ENCODE results near the gene A1BG. TPM values are rescaled to one million over a fixed set of nuclear protein-coding genes. Genes with fewer than 3 reads are reported as not detected.

Gene A1BG
- total and polyA plus RNA-seq, 2 of the 13 experiments (the other 11 are each of a cell fraction or from before 2014, with no cell fraction given): 14.7 to 41.4 TPM

DNA sequence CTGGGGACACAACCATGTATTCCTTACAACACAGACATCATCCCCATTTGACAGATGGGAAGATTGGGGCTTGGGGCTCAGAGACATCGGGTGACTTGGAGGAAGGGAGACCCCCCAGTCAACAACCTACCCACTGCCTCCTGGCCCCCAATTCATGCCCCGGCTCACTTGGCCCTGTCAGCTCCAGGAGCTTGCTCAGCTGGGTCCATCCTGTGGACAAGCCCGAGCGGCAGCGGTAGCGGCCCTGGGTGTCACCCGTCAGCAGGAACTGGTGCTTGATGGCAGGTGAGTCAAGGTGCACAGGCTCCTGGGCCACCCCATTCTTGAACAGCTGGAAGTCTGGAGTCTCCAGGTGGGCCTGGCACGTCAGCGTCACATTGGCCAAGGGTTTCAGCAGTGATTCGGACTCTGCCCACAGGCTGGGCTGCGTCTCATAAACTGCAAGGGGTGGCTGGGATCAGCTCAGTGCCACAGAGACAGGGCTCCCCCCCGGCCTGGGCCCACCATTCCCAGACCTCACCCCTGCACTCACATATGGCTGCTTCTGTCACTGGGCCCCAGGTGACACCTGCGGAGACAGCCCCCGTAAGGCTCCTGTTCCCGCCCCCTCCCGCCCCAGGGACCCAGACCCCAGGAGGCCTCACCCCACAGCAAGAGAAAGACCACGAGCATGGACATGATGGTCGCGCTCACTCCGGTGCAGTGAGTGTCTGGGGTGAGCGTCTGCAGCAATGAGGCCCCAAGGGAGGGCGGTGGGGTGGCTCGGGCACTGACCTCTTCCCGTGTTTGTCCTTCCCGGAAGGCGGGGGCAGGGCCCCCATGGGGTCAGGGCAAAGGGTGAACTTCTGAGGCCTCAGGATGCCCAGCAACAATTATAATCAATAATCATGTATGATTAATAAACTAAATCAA, at the start of gene A1BG (continued):
- TF ChIP-seq YEATS2 (CRISPR knock-in tag; IDR thresholded peaks at IDR 0.05; ENCODE audit: borderline replicate concordance) (no peak), HOXA3 (CRISPR knock-in tag; IDR thresholded peaks at IDR 0.05) (0 out of 2 replicates have a peak, but pooled peaks have one; percentile 6), DRAP1 (CRISPR knock-in tag; IDR thresholded peaks at IDR 0.05) (no peak), RELA (CRISPR knock-in tag; IDR thresholded peaks at IDR 0.05) (no peak), NBN (conservative IDR thresholded peaks at IDR 0.05) (no peak), MED8 (CRISPR knock-in tag; IDR thresholded peaks at IDR 0.05; ENCODE audit: insufficient replicate concordance) (no peak), POLR2G (IDR thresholded peaks at IDR 0.05; ENCODE audit: low read depth, low read length) (peak; percentile 45; the same call in 1 of the 2 replicates), TEAD2 (CRISPR knock-in tag; IDR thresholded peaks at IDR 0.05) (no peak), ZNF839 (CRISPR knock-in tag; IDR thresholded peaks at IDR 0.05; ENCODE audit: borderline replicate concordance) (no peak), SMAD9 (CRISPR knock-in tag; IDR thresholded peaks at IDR 0.05) (no peak), YEATS4 (CRISPR knock-in tag; IDR thresholded peaks at IDR 0.05; ENCODE audit: borderline replicate concordance) (no peak), ZNF616 (CRISPR knock-in tag; IDR thresholded peaks at IDR 0.05; ENCODE audit: low read depth) (no peak), ETV6 (CRISPR knock-in tag; conservative IDR thresholded peaks at IDR 0.05) (no peak; the same call in 1 of the 2 replicates), KLF11 (CRISPR knock-in tag; IDR thresholded peaks at IDR 0.05) (no peak), SRSF9 (IDR thresholded peaks at IDR 0.05; ENCODE audit: borderline replicate concordance, insufficient read depth, low read depth, low read length, poor library complexity, severe bottlenecking) (no peak), ZNF737 (CRISPR knock-in tag; IDR thresholded peaks at IDR 0.05; ENCODE audit: borderline replicate concordance) (no peak), KLF16 (CRISPR knock-in tag; IDR thresholded peaks at IDR 0.05) (peak in 1 of 2 experiments; percentile 61; a peak in 1 of 4 replicates), ZNF333 (CRISPR knock-in tag; IDR thresholded peaks at IDR 0.05; ENCODE audit: borderline replicate concordance) (no peak), HOXA7 (CRISPR knock-in tag; IDR thresholded peaks at IDR 0.05) (no peak), POLR2A (IDR thresholded peaks at IDR 0.05; ENCODE audit: insufficient read depth in 1 of 2, low read depth in 2 of 2, low read length in 2 of 2) (peak in 1 of 2 experiments; percentile 75; a peak in 2 of 4 replicates), SMAD3 (CRISPR knock-in tag; IDR thresholded peaks at IDR 0.05) (no peak), ATF7 (IDR thresholded peaks at IDR 0.05) (no peak), ATF7 (CRISPR knock-in tag; IDR thresholded peaks at IDR 0.05) (no peak), RFXAP (CRISPR knock-in tag; IDR thresholded peaks at IDR 0.05; ENCODE audit: borderline replicate concordance) (no peak), ONECUT2 (CRISPR knock-in tag; IDR thresholded peaks at IDR 0.05) (0 out of 2 replicates have a peak, but pooled peaks have one; percentile 57), GPBP1L1 (CRISPR knock-in tag; IDR thresholded peaks at IDR 0.05) (no peak), ISL2 (CRISPR knock-in tag; IDR thresholded peaks at IDR 0.05) (no peak), ZNF577 (CRISPR knock-in tag; IDR thresholded peaks at IDR 0.05; ENCODE audit: borderline replicate concordance, low read depth) (no peak)
- TF ChIP-seq, protein P1, sequence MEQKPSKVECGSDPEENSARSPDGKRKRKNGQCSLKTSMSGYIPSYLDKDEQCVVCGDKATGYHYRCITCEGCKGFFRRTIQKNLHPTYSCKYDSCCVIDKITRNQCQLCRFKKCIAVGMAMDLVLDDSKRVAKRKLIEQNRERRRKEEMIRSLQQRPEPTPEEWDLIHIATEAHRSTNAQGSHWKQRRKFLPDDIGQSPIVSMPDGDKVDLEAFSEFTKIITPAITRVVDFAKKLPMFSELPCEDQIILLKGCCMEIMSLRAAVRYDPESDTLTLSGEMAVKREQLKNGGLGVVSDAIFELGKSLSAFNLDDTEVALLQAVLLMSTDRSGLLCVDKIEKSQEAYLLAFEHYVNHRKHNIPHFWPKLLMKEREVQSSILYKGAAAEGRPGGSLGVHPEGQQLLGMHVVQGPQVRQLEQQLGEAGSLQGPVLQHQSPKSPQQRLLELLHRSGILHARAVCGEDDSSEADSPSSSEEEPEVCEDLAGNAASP (CRISPR knock-in tag; IDR thresholded peaks at IDR 0.05; ENCODE audit: borderline replicate concordance): peak; percentile 48; the same call in 1 of the 2 replicates
